GM12878 (cell line): ENCODE measurements around the gene MAP4. TPM values are rescaled to one million over a fixed set of nuclear protein-coding genes. Genes with fewer than 3 reads are reported as not detected.

Experiments
- ATAC-seq: fragments of 200-7000 bp; cut with Tn5 transposase; 3 replicates; pipeline ENCODE4 v1.9.1; 2020; ENCODE audit warnings: mild to moderate bottlenecking, moderate library complexity
- BruUV-seq: library from RNA; stranded (reverse); fragments of 400-500 nt; replicated peaks from 2 replicates; lab custom pipeline; 2021; lab: Mats Ljungman, UMichigan
- CTCF ChIA-PET: fragments of 300-600 bp; sonication (Branson Sonifier 250); formaldehyde crosslinking; extraction: SDS; loops from one replicate; lab custom pipeline; 2021; ENCODE audit warnings: inconsistent platforms; lab: Yijun Ruan, JAX
- POLR2A ChIA-PET: fragments of 350-600 bp; formaldehyde crosslinking; extraction: SDS; loops from one replicate; lab custom pipeline; 2021; ENCODE audit warnings: inconsistent platforms; lab: Charles Lee
- RAD21 ChIA-PET: fragments of 300-600 bp; sonication (Branson Sonifier 250); formaldehyde crosslinking; loops from one replicate; lab custom pipeline; 2023; ENCODE audit warnings: antibody characterized with exemption; ENCODE audit not compliant: unreplicated experiment; lab: Charles Lee
- SMC1A ChIA-PET: fragments of 300-600 bp; sonication (Branson Sonifier 250); formaldehyde crosslinking; loops from one replicate; lab custom pipeline; 2023; ENCODE audit not compliant: unreplicated experiment, uncharacterized antibody; lab: Charles Lee
- DNase-seq: peaks from one replicate; pipeline ENCODE4 v3.0.0-alpha.2; 2011; ENCODE audit warnings: low read depth, low spot score
- FAIRE-seq: peaks from 3 replicates; lab custom pipeline; 2011; peaks lifted over from hg19 to GRCh38; lab: Jason Lieb, UNC
- H2AFZ ChIP-seq: 2 replicates; pipeline ENCODE4 v1.6.0; 2011; ENCODE audit warnings: low read depth, low read length, control low read depth; ENCODE audit not compliant: control insufficient read depth
- H3K27ac ChIP-seq: 2 replicates; pipeline ENCODE4 v1.5.1; 2011; ENCODE audit warnings: control low read depth; ENCODE audit not compliant: control insufficient read depth, insufficient read depth
- H3K27me3 ChIP-seq, 2 experiments: replicated peaks in 1 of 2; 2 replicates each; pipeline versions ENCODE4 v1.6.0 to v1.6.1; 2011; ENCODE audit warnings: low read length in 1 of 2; ENCODE audit not compliant: control insufficient read depth in 2 of 2, insufficient read depth in 2 of 2
- H3K36me3 ChIP-seq, 2 experiments: 2 replicates each; pipeline ENCODE4 v1.5.1; 2011; ENCODE audit warnings: low read length in 1 of 2; ENCODE audit not compliant: control insufficient read depth in 2 of 2, insufficient read depth in 2 of 2
- H3K4me1 ChIP-seq: 2 replicates; pipeline ENCODE4 v1.6.1; 2011; ENCODE audit warnings: mild to moderate bottlenecking, low read length, moderate library complexity, mixed read lengths; ENCODE audit not compliant: control insufficient read depth, insufficient read depth
- H3K4me2 ChIP-seq: 2 replicates; pipeline ENCODE4 v1.6.0; 2011; ENCODE audit warnings: control low read depth; ENCODE audit not compliant: control insufficient read depth, insufficient read depth
- H3K4me3 ChIP-seq: fragments of 200-600 bp; sonication (generic); 2 replicates; pipeline ENCODE4 v1.5.1; 2016
- H3K79me2 ChIP-seq: 2 replicates; pipeline ENCODE4 v1.6.0; 2011; ENCODE audit warnings: low read length; ENCODE audit not compliant: control insufficient read depth, insufficient read depth
- H3K9ac ChIP-seq: 2 replicates; pipeline ENCODE4 v1.8.0; 2011; ENCODE audit warnings: low read length, control low read depth, mixed read lengths; ENCODE audit not compliant: control insufficient read depth, insufficient read depth
- H3K9me3 ChIP-seq: replicated peaks from 3 replicates; pipeline ENCODE4 v1.5.1; 2011; ENCODE audit warnings: mild to moderate bottlenecking, low read length; ENCODE audit not compliant: control insufficient read depth, insufficient read depth
- H4K20me1 ChIP-seq: 2 replicates; pipeline ENCODE4 v1.6.0; 2011; ENCODE audit not compliant: control insufficient read depth, insufficient read depth
- CEBPZ ChIP-seq: fragments of 150-350 bp; IDR thresholded peaks from 2 replicates; pipeline ENCODE4 v1.6.1; 2016; ENCODE audit warnings: low read depth, low read length
- IRF3 ChIP-seq: fragments of 450-650 bp; IDR thresholded peaks from 2 replicates; pipeline ENCODE4 v1.6.1; 2014; ENCODE audit warnings: mild to moderate bottlenecking
- POLR2A ChIP-seq: IDR thresholded peaks from 2 replicates; pipeline ENCODE4 v1.6.1; 2011; ENCODE audit warnings: low read depth, mild to moderate bottlenecking, low read length
- WGBS: methylation state at CpG from one replicate; pipeline ENCODE4 v1.1.6; 2016; ENCODE audit warnings: low lambda C conversion rate; ENCODE audit not compliant: insufficient replicate concordance, insufficient coverage; ENCODE audit errors: missing lambda C conversion rate; 5-methylcytosine and 5-hydroxymethylcytosine counted together
- in situ Hi-C: fragments of 300-500 bp; cut with MboI; formaldehyde crosslinking; loops from 9 replicates; pipeline ENCODE4 v1.14.3; 2018; ENCODE audit warnings: mixed read lengths
- intact Hi-C: fragments of 100-400 bp; cut with micrococcal nuclease; formaldehyde crosslinking; loops from one replicate; pipeline ENCODE4 v1.14.2; 2022; ENCODE audit not compliant: unreplicated experiment
- polyA plus RNA-seq, 11 experiments: library from polyadenylated mRNA; depleted of rRNA in 4 of 11; unstranded in 6 of 11; stranded (reverse) in 5 of 11; fragments of >200 nt; fragmentation: Nextera tagmentation in 4 of 11; fragmentation: Illumina TruSeq in 1 of 11; extraction: Ambion mirVana in 4 of 11; extraction: Trizol in 1 of 11; gene quantifications; 1 replicate in 1 of 11; 2 replicates in 10 of 11; pipeline versions ENCODE4 v1.2.1 to v1.2.3, GENCODE V29; 2011 to 2016; ENCODE audit warnings: inconsistent platforms in 2 of 11, missing spikeins in 2 of 11, low read depth in 1 of 11
- total RNA-seq, 4 experiments: library from RNA; depleted of rRNA in 3 of 4; stranded (reverse); fragments of >200 nt in 3 of 4; fragmentation: Illumina TruSeq in 1 of 4; extraction: Trizol in 1 of 4; gene quantifications; 2 replicates each; pipeline versions ENCODE4 v1.2.1 to v1.2.3, GENCODE V29; 2013 to 2021

The MAP4 gene
- total and polyA plus RNA-seq, 10 of the 15 experiments (the other 5 are each of a cell fraction or from before 2014, with no cell fraction given) = 22.2 to 145 (median 47.2) TPM

GRCh38 chr3:47867451-47868044 lies 148.7 kb downstream of the MAP4 start:
- Histone ChIP-seq H3K36me3 (peaks cover 35 to 39% of the 10 kb centered on the region in 2 experiments), H2AFZ (no peak overlapping the region), H3K9ac (no peak overlapping the region), H3K27me3 (no peaks in the 10 kb centered on the region), H3K4me1 (no peaks in the 10 kb centered on the region), H3K27ac (no peak overlapping the region), H3K9me3 (no peaks in the 10 kb centered on the region), H4K20me1 (no peaks in the 10 kb centered on the region), H3K4me3 (no peak overlapping the region), H3K4me2 (no peak overlapping the region), H3K79me2 (no peaks in the 10 kb centered on the region)
- FAIRE-seq (no peak), ATAC-seq (no peak), DNase-seq (no peak)
- WGBS = 93% methylated on average over 8 of the region's 8 CpGs
- intact Hi-C loops (no loop called here), in situ Hi-C loops (no loop called here)
- CTCF ChIA-PET = interaction anchor here (1.0 kb wide), 1 partner anchor 10 kb away, joined by 3 read pairs; no protein-coding TSS in a partner anchor
- POLR2A ChIA-PET = no interaction called here
- no peak for TF ChIP-seq CEBPZ
- no peak for TF ChIP-seq POLR2A
- TF ChIP-seq IRF3 = no peak
- RAD21 ChIA-PET = no interaction called here
- BruUV-seq = no TSS peak
- SMC1A ChIA-PET = interaction anchor here (1.0 to 1.4 kb wide), 2 partner anchors 14 to 122 kb away, joined by 3 read pairs; no protein-coding TSS in a partner anchor
